Activated T-cell treated with anti-CD3 and anti-CD28 coated beads, Interleukin-2, amount 50 U/mL, for 4 hours (primary cell): ENCODE data around the gene SKIDA1. TPM values are rescaled to one million over a fixed set of nuclear protein-coding genes. Genes with fewer than 3 reads are reported as not detected.

Experiments used
- ATAC-seq, 2 donors: fragments of 200-7000 bp; cut with Tn5 transposase; one replicate each; pipeline ENCODE4 v1.10.0; 2021
- DNase-seq: peaks from one replicate; pipeline ENCODE4 v3.0.0-alpha.2; 2020
- H3K27me3 Mint-ChIP-seq: one replicate; pipeline ENCODE4 v1.8.0; 2021; ENCODE audit warnings: low read depth, mixed read lengths
- H3K36me3 Mint-ChIP-seq: one replicate; pipeline ENCODE4 v1.8.0; 2022; ENCODE audit warnings: mixed read lengths; ENCODE audit not compliant: insufficient read depth
- H3K4me1 Mint-ChIP-seq: one replicate; pipeline ENCODE4 v1.8.0; 2021; ENCODE audit warnings: low read depth, mixed read lengths
- H3K4me3 Mint-ChIP-seq: one replicate; pipeline ENCODE4 v1.8.0; 2021; ENCODE audit warnings: mild to moderate bottlenecking, moderate library complexity, mixed read lengths
- H3K9me3 Mint-ChIP-seq: one replicate; pipeline ENCODE4 v1.8.0; 2021; ENCODE audit warnings: mixed read lengths
- total RNA-seq, 3 donors: library from RNA; stranded (reverse); gene quantifications; one replicate each; pipeline ENCODE4 v1.2.1, GENCODE V29; 2021

The SKIDA1 gene
- total RNA-seq, 3 donors from 2014 or later: not detected

DNA sequence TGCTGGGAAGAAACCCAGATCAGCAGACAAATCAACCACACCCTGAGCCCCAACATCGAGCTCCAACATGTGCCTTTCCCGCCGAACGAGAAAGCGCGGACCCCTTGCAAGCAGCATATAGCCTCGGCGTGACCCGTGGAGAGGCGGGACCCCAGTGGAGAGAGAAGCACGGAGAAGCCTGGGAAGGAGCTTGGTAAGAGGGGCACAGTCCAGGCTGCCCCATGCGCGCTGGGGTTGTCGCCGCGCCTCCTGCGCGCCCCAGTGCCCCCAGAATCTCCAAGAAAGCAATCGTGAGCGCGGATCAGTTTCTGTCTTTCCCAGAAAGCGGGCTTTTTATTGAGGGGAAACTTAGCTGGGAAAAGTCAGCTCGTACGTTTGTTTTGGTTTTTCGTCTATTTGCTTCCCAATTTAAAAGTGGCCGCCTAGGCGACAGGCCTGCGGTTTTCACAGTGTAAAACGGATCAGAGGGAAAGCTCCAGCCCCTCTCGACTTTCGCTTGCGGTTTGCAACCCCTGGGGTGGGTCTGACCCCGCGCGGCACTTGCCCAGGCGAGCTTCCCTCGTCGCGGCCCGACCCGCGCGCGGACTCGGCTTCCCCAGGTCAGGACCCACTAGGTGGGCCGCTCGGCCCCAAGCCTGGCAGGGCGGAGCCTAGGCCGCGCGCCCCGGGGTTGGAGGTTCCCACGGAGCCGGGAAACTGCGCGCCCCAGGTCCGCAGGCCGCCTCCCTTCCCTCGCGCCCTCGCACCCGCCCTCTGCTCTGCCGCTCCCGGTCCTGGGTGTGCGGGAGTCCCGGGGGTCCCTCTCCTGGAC lies 31.1 kb downstream of the SKIDA1 start:
- peak in 1 of 2 donors; percentile 12 for ATAC-seq
- H3K4me1 Mint-ChIP-seq: peaks cover 19% of the 10 kb centered on the region
- peaks cover 48% of the 10 kb centered on the region for H3K27me3 Mint-ChIP-seq
- no peak for DNase-seq
- no peaks in the 10 kb centered on the region for H3K36me3 Mint-ChIP-seq
- H3K9me3 Mint-ChIP-seq: no peaks in the 10 kb centered on the region
- H3K4me3 Mint-ChIP-seq: peak overlapping the region; percentile 84

DNA sequence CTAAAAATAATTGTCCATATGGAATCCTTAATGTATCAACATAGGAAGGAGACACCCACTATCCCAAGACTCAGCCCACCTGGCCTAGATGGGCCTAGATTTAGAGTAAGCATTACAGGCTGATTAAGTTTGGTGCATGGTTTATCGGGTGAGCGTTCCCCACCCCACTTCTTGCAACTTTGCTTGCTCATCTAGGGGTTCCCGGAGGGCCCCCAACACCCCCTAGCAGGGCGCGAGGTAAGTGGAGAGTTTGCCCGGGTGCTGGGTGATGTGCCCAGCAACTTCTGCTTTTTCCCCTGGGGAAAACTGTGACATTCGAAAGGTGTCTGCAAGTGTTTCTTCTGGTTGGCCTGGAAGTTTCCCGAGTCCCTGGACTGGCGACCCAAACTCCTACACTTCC lies 31.7 kb downstream of the SKIDA1 start:
- Mint-ChIP-seq H3K9me3 (no peaks in the 10 kb centered on the region), H3K4me3 (peak overlapping the region; percentile 76), H3K27me3 (peaks cover 42% of the 10 kb centered on the region), H3K36me3 (no peaks in the 10 kb centered on the region), H3K4me1 (peaks cover 19% of the 10 kb centered on the region)
- no peak for ATAC-seq
- DNase-seq: no peak

DNA sequence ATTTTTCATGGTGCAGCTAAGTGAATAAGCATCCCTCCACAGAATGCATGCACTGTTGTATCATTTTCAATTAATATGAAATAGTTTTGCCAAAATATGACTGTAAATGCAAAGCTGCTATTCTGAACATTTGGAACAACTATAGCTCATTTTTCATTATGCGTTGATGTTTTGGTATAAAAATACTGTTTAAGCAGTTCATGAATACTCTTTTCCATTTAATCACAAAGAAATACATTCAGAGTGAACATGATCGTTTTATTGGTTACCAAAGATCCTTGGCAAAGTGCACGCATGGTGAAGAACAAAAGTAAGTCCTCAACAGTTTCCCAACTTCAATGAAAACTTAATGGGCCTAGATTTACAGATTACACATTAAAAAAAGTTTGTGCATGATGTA lies 33.1 kb downstream of the SKIDA1 start:
- peaks cover 36% of the 10 kb centered on the region for H3K27me3 Mint-ChIP-seq
- no peaks in the 10 kb centered on the region for H3K36me3 Mint-ChIP-seq

DNA sequence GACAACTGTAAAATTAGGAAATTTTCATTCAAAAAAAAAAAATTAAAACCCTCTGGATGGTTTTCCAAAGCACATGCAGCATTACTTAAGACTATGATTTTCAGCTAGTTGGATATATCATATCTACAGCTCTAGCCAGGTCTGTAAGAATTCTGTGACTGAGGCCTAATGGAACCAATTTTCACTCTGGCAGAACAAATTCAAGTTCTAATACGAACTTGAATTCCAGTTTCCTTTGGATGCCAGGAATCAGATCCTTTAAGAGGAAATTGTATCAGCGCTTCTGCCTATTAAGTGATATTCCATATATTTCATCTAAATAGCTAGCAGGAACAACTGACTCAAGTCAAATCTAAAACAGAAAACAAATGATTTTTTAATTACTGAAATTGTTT lies 34.8 kb downstream of the SKIDA1 start:
- H3K36me3 Mint-ChIP-seq: no peaks in the 10 kb centered on the region
- DNase-seq (no peak), ATAC-seq (no peak)
- H3K4me1 Mint-ChIP-seq: peaks cover 10% of the 10 kb centered on the region
- no peaks in the 10 kb centered on the region for H3K9me3 Mint-ChIP-seq
- H3K4me3 Mint-ChIP-seq: no peak overlapping the region
- peaks cover 32% of the 10 kb centered on the region for H3K27me3 Mint-ChIP-seq

More for the DNA sequence above, 33.1 kb downstream of the SKIDA1 start:
- Mint-ChIP-seq H3K9me3 (no peaks in the 10 kb centered on the region), H3K4me3 (no peak overlapping the region), H3K4me1 (peaks cover 12% of the 10 kb centered on the region)
- ATAC-seq: no peak
- no peak for DNase-seq

DNA sequence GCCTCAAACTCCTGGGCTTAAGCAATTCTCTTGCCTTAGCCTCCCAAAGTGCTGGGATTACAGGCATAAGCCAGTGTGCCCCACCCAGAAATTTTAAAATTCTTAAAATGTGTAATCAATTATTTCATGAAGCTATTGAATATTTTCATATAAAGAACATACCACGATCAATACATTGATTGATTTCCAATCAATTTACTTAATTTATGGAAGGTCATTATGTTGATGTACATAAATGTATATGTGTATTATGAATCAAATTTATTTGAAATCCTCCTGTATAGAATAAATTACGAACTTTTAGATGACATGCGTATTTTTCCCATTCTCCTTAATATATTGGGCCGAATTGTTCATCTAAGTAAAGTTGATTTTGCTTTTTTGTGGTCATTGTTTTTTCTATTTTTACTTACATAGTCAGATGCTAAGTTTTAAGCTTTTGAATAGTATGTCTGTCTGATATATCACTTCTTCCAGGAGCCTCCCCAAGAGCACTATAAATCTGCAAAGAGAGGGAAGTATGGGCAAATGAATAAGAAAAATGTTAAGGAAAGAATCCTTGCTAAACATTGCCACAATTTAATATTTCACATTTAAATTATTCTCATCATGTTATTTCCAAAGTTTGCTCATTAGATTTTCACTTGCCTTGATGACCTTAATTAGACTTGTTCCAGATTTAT lies 35.3 kb downstream of the SKIDA1 start:
- Mint-ChIP-seq H3K4me3 (no peak overlapping the region), H3K9me3 (no peaks in the 10 kb centered on the region), H3K27me3 (peaks cover 27% of the 10 kb centered on the region), H3K36me3 (no peaks in the 10 kb centered on the region), H3K4me1 (peaks cover 5% of the 10 kb centered on the region)
- DNase-seq: no peak
- no peak for ATAC-seq

DNA sequence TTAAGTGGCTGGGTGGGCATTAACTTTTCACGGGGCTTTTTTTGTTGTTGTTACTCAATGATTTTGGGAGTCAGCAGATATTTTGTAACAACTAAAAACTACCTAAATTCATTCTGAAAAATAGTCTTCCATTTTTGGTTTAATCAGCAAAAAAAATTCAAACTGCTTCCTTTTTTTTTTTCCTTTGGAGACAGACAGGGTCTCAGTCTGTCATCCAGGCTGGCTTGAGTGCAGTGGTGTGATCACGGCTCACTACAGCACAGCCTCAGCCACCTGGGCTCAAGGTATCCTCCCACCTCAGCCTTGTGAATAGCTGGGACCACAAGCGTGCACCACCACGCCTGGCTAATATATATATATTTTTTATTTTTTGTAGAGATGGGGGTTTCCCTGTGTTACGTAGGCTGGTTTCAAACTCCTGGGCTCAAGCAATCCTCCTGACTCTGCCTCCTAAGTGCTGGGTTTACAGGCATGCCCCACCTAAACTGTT lies 36.5 kb downstream of the SKIDA1 start:
- DNase-seq: no peak
- Mint-ChIP-seq H3K4me1 (peaks cover under 1% of the 10 kb centered on the region), H3K9me3 (no peaks in the 10 kb centered on the region), H3K27me3 (peaks cover 21% of the 10 kb centered on the region), H3K36me3 (no peaks in the 10 kb centered on the region), H3K4me3 (no peak overlapping the region)
- no peak for ATAC-seq

DNA sequence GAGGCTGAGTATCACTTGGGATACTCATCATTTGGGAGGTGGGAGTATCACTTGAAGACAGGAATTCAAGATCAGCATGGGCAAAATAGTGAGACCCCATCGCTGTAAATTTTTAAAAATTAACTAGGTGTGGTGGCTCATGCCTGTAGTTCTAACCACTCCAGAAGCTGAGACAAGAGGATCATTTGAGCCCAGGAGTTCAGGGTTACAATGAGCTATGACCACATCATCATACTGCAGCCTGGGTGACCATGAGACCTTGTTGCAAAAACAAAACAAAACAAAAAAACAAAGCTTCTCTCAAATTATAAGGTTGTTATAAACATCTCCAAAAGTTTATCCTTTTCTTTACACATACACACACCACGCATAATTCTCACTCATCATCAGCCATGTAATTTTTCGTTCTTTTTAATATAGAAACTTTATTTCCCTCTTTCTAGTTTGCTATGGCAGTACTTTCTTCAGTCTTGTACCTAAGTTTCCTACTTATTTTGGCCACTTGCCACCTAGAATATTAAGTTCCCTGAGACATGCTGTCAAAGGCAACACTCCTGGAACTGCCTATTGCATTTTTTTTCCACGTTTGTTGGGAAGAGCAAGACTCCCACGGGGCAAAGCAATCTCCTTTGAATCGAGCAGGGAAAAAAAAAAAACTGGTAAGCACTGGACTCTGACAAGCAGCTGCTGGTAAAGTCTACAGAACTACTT lies 37.1 kb downstream of the SKIDA1 start:
- peaks cover 16% of the 10 kb centered on the region for H3K27me3 Mint-ChIP-seq
- no peak overlapping the region for H3K4me3 Mint-ChIP-seq
- no peaks in the 10 kb centered on the region for H3K9me3 Mint-ChIP-seq
- H3K36me3 Mint-ChIP-seq: no peaks in the 10 kb centered on the region
- no peak for ATAC-seq
- no peaks in the 10 kb centered on the region for H3K4me1 Mint-ChIP-seq
- DNase-seq: no peak

DNA sequence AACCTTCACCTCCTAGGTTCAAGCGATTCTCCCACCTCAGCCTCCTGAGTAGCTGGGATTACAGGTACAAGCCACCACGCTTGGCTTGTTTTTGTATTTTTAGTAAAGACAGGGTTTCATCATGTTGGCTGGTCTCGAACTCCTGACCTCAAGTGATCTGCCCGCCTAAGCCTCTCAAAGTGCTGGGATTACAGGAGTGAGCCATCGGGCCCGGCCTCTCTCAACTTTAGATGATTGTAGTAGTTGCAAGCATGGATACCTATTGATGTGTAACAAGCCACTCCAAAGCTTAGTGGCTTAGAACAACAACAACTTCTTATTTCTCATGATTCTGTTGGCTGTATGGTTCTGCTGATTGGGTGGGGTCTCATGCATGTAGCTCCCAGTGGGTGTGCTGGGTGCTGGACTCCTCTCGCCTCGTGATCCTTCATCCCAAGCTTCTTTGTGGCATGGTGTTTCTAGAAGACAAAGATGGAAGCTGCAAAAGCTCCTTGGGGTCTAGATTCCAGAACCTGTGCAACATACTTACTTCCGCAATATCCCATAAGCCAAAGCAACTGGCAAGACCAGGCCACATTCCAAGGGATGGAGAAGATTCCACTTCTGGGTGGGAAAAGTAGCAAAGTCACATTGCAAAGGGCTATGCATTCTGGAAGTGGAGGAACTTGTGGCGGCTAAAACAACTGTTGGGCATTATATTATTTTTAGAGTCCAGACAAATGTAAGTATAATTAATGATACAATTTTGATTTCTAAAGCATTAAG lies 37.9 kb downstream of the SKIDA1 start:
- no peak for DNase-seq
- ATAC-seq: no peak
- Mint-ChIP-seq H3K4me1 (no peaks in the 10 kb centered on the region), H3K4me3 (no peak overlapping the region), H3K9me3 (no peaks in the 10 kb centered on the region), H3K36me3 (no peaks in the 10 kb centered on the region), H3K27me3 (peaks cover 15% of the 10 kb centered on the region)

DNA sequence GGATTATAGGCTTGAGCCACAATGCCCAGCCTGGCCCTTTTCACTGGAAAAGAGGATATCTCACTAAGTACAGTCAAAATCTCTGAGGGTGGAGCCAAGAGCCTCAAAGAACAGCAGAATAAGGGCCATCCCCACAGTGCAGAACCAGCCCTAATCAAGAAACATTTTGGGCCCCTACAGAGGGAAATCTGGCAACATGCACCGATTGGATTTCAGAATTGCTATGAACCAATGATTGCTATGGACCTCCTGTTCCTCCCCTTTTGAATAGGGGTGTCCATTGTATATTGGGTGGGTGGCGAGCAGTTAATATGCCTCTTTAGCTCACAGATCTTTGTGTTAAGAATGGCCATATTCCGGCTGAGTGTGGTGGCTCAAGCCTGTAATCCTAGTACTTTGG lies 42.7 kb downstream of the SKIDA1 start:
- H3K4me1 Mint-ChIP-seq: no peaks in the 10 kb centered on the region
- DNase-seq (no peak), ATAC-seq (no peak)
- no peaks in the 10 kb centered on the region for H3K36me3 Mint-ChIP-seq
- no peak overlapping the region for H3K4me3 Mint-ChIP-seq
- no peaks in the 10 kb centered on the region for H3K9me3 Mint-ChIP-seq
- peaks cover 10% of the 10 kb centered on the region for H3K27me3 Mint-ChIP-seq

DNA sequence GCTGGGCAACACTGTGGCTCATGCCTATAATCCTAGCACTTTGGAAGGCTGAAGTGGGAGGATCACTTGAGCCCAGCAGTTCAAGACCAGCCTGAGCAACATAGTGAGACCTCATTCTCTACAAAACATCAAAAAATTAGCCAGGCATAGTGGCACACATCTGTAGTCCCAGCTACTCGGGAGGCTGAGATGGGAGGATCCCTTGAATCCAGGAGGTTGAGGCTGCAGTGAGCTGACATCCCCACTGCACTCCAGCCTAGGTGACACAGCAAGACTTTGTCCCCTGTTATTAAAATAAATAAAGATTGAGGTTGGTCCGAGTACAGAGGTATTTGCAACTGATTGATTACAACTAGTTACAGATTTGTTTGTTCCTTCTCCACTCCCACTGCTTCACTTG lies 44.1 kb downstream of the SKIDA1 start:
- Mint-ChIP-seq H3K27me3 (peaks cover 7% of the 10 kb centered on the region), H3K9me3 (no peaks in the 10 kb centered on the region), H3K4me3 (no peak overlapping the region), H3K36me3 (no peaks in the 10 kb centered on the region), H3K4me1 (no peaks in the 10 kb centered on the region)
- no peak for DNase-seq
- no peak for ATAC-seq

DNA sequence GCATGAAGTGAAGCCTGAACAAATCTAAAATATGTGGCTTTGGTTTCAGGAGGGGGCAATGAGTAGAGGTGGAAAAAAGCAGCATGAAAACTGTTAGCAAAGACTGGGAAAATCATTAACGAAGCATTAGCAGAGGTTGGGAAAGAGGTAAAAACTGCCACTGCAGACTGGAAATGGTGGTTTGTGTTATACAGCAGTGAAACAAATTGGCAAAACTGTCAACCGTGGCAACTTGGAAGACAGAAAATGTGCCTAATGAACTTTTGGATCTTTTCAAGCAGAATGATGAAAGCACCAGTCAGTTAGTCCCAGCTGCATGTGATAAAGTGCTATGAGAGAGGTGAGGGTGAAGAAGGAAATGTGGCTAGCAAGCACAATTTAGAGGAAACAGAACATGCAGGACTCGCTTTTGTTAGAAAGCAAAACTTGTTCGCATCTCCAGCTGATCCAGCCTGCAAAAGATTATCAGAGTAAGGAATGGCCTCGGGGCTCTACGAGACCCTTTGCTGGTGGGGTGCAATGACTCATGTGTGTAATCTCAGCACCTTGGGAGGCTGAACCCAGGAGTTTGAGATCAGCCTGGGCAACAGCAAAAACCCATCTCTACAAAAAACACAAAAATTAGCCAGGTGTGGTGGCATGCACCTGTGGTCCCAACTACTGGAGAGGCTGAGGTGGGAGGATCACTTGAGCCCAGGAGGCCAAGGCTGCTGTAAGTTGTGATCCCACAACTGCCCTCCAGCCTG lies 45.7 kb downstream of the SKIDA1 start:
- Mint-ChIP-seq H3K9me3 (no peaks in the 10 kb centered on the region), H3K4me1 (no peaks in the 10 kb centered on the region), H3K27me3 (peaks cover 13% of the 10 kb centered on the region), H3K36me3 (no peaks in the 10 kb centered on the region), H3K4me3 (no peak overlapping the region)
- DNase-seq (no peak), ATAC-seq (no peak)

DNA sequence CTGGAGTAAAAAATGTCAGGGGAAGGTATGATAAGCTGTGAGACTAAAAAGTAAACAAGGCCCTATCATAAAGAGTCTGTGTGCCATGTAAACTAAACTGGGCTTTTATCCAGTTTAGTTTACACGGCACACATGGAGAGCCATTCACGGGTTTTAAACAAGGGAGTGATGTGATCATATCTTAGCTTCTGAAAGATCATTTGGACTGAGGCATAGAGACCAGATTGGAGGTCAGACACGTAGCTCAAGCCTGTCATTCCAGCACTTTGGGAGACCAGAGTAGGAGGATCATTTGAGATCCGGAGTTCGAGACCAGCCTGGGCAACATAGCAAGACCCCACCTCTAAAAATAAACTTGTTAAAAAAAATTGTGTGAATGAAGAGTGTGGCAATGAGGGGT lies 50.1 kb downstream of the SKIDA1 start:
- Mint-ChIP-seq H3K4me3 (no peak overlapping the region), H3K36me3 (no peaks in the 10 kb centered on the region), H3K9me3 (no peaks in the 10 kb centered on the region), H3K4me1 (no peaks in the 10 kb centered on the region), H3K27me3 (peaks cover 15% of the 10 kb centered on the region)
- no peak for DNase-seq
- ATAC-seq: no peak

DNA sequence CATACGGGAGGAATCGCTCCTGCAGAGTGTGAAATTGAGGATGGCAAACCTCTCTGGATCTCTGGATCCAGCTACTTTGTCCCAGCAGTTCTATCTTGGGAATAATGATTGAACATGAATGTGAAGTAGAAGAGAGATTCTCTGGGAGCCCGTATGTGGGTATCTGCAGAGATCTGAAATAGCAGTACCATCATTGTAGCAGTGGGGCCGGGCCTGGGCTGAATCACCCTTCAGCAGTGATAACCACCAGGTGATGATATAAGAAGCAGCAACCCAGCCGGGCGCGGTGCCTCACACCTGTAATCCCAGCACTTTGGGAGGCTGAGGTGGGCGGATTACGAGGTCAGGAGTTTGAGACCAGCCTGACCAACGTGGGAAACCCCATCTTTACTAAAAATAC lies 51.9 kb downstream of the SKIDA1 start:
- Mint-ChIP-seq H3K9me3 (no peaks in the 10 kb centered on the region), H3K27me3 (peaks cover 8% of the 10 kb centered on the region), H3K4me1 (no peaks in the 10 kb centered on the region), H3K4me3 (no peak overlapping the region), H3K36me3 (no peaks in the 10 kb centered on the region)
- DNase-seq: no peak
- no peak for ATAC-seq
